OCI-LY7 (cell line): Measurements from ENCODE around the gene LRRC56. TPM values are rescaled to one million over a fixed set of nuclear protein-coding genes. Genes with fewer than 3 reads are reported as not detected.

Source experiments
- BruUV-seq: library from RNA; stranded (reverse); fragments of 400-500 nt; replicated peaks from 2 replicates; lab custom pipeline; 2021; lab: Mats Ljungman, UMichigan
- CTCF ChIA-PET: fragments of 300-600 bp; sonication (Branson Sonifier 250); formaldehyde crosslinking; loops from one replicate; lab custom pipeline; 2022; ENCODE audit warnings: antibody characterized with exemption; ENCODE audit not compliant: unreplicated experiment; lab: Charles Lee
- POLR2A ChIA-PET: fragments of 300-600 bp; sonication (Branson Sonifier 250); formaldehyde crosslinking; loops from one replicate; lab custom pipeline; 2022; ENCODE audit warnings: antibody characterized with exemption; lab: Charles Lee
- DNase-seq: peaks from one replicate; pipeline ENCODE4 v3.0.0-alpha.2; 2015; ENCODE audit warnings: low spot score
- H2AFZ ChIP-seq: fragments of 200-600 bp; sonication (generic), shearing (Covaris generic); 2 replicates; pipeline ENCODE4 v1.6.1; 2014; ENCODE audit warnings: mild to moderate bottlenecking, antibody characterized with exemption, low read length, moderate library complexity
- H3K27ac ChIP-seq: fragments of 200-600 bp; sonication (generic); 2 replicates; pipeline ENCODE4 v1.5.1; 2014; ENCODE audit warnings: mixed run types, low read depth, mild to moderate bottlenecking, moderate library complexity, low read length, inconsistent platforms; ENCODE audit not compliant: poor library complexity, severe bottlenecking
- H3K36me3 ChIP-seq: fragments of 200-600 bp; sonication (generic); 2 replicates; pipeline ENCODE4 v1.6.1; 2014; ENCODE audit warnings: mild to moderate bottlenecking, antibody characterized with exemption, low read length, moderate library complexity, mixed read lengths; ENCODE audit not compliant: insufficient read depth
- H3K4me1 ChIP-seq: fragments of 200-600 bp; sonication (generic); 2 replicates; pipeline ENCODE4 v1.5.1; 2014; ENCODE audit warnings: mild to moderate bottlenecking, low read length; ENCODE audit not compliant: insufficient read depth, poor library complexity, severe bottlenecking
- H3K4me2 ChIP-seq: fragments of 200-600 bp; sonication (generic); 2 replicates; pipeline ENCODE4 v1.6.1; 2014; ENCODE audit warnings: mild to moderate bottlenecking, low read length
- H3K4me3 ChIP-seq: fragments of 200-600 bp; sonication (generic); 2 replicates; pipeline ENCODE4 v1.5.1; 2014; ENCODE audit warnings: mild to moderate bottlenecking, low read depth, low read length; ENCODE audit not compliant: poor library complexity, severe bottlenecking
- H3K79me2 ChIP-seq: fragments of 200-600 bp; sonication (generic); 2 replicates; pipeline ENCODE4 v1.6.1; 2016; ENCODE audit warnings: low read depth, mild to moderate bottlenecking, low read length, moderate library complexity, mixed read lengths; ENCODE audit not compliant: insufficient read depth
- H3K9me2 ChIP-seq: fragments of 200-600 bp; sonication (generic); 2 replicates; pipeline ENCODE4 v1.6.1; 2016; ENCODE audit warnings: mild to moderate bottlenecking, low read length, mixed read lengths; ENCODE audit not compliant: insufficient read depth
- H3K9me3 ChIP-seq: fragments of 200-600 bp; sonication (generic); 2 replicates; pipeline ENCODE4 v1.6.1; 2014; ENCODE audit warnings: mild to moderate bottlenecking, mixed run types, low read length, mixed read lengths
- H4K20me1 ChIP-seq: fragments of 200-600 bp; sonication (generic); 2 replicates; pipeline ENCODE4 v1.6.1; 2014; ENCODE audit warnings: mild to moderate bottlenecking, antibody characterized with exemption, low read length, moderate library complexity, mixed read lengths; ENCODE audit not compliant: insufficient read depth
- EZH2phosphoT487 ChIP-seq: fragments of 200-600 bp; sonication (generic); IDR thresholded peaks from 2 replicates; pipeline ENCODE4 v1.6.1; 2018; ENCODE audit warnings: low read depth, borderline replicate concordance, mild to moderate bottlenecking, mixed run types, antibody characterized with exemption, low read length, moderate library complexity, mixed read lengths
- intact Hi-C: fragments of 100-400 bp; cut with micrococcal nuclease; formaldehyde crosslinking; loops from one replicate; pipeline ENCODE4 v1.10.0; 2022; ENCODE audit not compliant: unreplicated experiment
- total RNA-seq, 2 experiments: library from RNA; depleted of rRNA in 1 of 2; stranded (reverse); fragments of >200 nt in 1 of 2; shearing (Covaris generic) in 1 of 2; gene quantifications; 2 replicates each; pipeline ENCODE4 v1.2.3, GENCODE V29; 2014 to 2022
- TF ChIP-seq, protein P1 (sequence below): fragments of 200-600 bp; sonication (generic); conservative IDR thresholded peaks from 2 replicates; pipeline ENCODE4 v1.5.1; 2014; ENCODE audit warnings: mild to moderate bottlenecking, antibody characterized with exemption, low read length, moderate library complexity, mixed read lengths

LRRC56 gene
- total RNA-seq, 2 experiments from 2014 or later: 1.6 to 2.5 TPM

- POLR2A ChIA-PET: no interaction called here
- no peaks in the 10 kb centered on the region for H4K20me1 ChIP-seq
Observed at GRCh38 chr11:592501-592900, 55.2 kb downstream of the LRRC56 start.

DNA sequence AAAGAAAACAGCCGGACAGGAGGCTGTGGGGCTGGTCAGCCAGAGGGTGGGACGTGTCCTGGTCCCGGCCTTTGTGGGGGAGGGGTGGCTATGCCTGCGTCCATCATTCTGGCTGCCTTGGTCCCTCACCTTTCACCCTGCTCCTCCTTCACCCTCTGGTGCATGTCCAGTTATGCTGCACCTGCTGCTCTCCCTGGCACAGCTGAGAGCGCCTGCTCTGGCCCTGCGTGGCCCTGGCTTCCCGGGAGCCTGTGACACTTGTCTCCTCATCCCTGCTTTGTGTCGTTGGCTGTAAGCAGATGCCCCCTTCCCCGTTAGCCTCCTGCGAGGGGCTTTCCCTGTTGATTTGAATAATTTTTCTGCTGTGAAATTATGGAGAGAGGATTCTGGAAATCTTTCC, 55.6 kb downstream of the LRRC56 start:
- intact Hi-C loops: no loop called here
- no TSS peak for BruUV-seq
- TF ChIP-seq EZH2phosphoT487: no peak
- TF ChIP-seq, protein P1, sequence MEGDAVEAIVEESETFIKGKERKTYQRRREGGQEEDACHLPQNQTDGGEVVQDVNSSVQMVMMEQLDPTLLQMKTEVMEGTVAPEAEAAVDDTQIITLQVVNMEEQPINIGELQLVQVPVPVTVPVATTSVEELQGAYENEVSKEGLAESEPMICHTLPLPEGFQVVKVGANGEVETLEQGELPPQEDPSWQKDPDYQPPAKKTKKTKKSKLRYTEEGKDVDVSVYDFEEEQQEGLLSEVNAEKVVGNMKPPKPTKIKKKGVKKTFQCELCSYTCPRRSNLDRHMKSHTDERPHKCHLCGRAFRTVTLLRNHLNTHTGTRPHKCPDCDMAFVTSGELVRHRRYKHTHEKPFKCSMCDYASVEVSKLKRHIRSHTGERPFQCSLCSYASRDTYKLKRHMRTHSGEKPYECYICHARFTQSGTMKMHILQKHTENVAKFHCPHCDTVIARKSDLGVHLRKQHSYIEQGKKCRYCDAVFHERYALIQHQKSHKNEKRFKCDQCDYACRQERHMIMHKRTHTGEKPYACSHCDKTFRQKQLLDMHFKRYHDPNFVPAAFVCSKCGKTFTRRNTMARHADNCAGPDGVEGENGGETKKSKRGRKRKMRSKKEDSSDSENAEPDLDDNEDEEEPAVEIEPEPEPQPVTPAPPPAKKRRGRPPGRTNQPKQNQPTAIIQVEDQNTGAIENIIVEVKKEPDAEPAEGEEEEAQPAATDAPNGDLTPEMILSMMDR: no peak
- H3K9me2 ChIP-seq: no peaks in the 10 kb centered on the region
- CTCF ChIA-PET: no interaction called here
- no peaks in the 10 kb centered on the region for H3K4me1 ChIP-seq
- H3K79me2 ChIP-seq: no peaks in the 10 kb centered on the region
- H3K9me3 ChIP-seq: no peaks in the 10 kb centered on the region
- no peak overlapping the region for H3K4me2 ChIP-seq
- H2AFZ ChIP-seq: no peak overlapping the region
- H3K27ac ChIP-seq: no peak overlapping the region
- H3K36me3 ChIP-seq: peaks cover 93% of the 10 kb centered on the region
- POLR2A ChIA-PET: no interaction called here
- H3K4me3 ChIP-seq: no peak overlapping the region
- no peak for DNase-seq
- no peaks in the 10 kb centered on the region for H4K20me1 ChIP-seq

More at GRCh38 chr11:592501-592900, 55.2 kb downstream of the LRRC56 start:
- intact Hi-C loops: no loop called here
- Histone ChIP-seq H3K36me3 (peaks cover 94% of the 10 kb centered on the region), H3K4me3 (no peak overlapping the region), H3K9me2 (no peaks in the 10 kb centered on the region), H3K27ac (no peak overlapping the region), H3K4me2 (no peak overlapping the region), H3K4me1 (no peaks in the 10 kb centered on the region), H3K9me3 (no peaks in the 10 kb centered on the region), H2AFZ (no peak overlapping the region), H3K79me2 (no peaks in the 10 kb centered on the region)
- TF ChIP-seq EZH2phosphoT487: no peak
- TF ChIP-seq, protein P1: no peak
- DNase-seq: no peak
- CTCF ChIA-PET: no interaction called here
- no TSS peak for BruUV-seq

- no peaks in the 10 kb centered on the region for H3K9me2 ChIP-seq
- no peak overlapping the region for H3K27ac ChIP-seq
- no peak overlapping the region for H3K4me2 ChIP-seq
- peaks cover 93% of the 10 kb centered on the region for H3K36me3 ChIP-seq
- TF ChIP-seq EZH2phosphoT487: no peak
- TF ChIP-seq, protein P1: no peak
- H3K4me1 ChIP-seq: no peaks in the 10 kb centered on the region
- ChIA-PET POLR2A (no interaction called here), CTCF (no interaction called here)
- BruUV-seq: no TSS peak
- H4K20me1 ChIP-seq: no peaks in the 10 kb centered on the region
- no peaks in the 10 kb centered on the region for H3K79me2 ChIP-seq
- intact Hi-C loops: no loop called here
- H3K4me3 ChIP-seq: no peak overlapping the region
- no peak overlapping the region for H2AFZ ChIP-seq
- H3K9me3 ChIP-seq: no peaks in the 10 kb centered on the region
- DNase-seq: no peak
Observed at GRCh38 chr11:593347-593746, 56.0 kb downstream of the LRRC56 start.
